Stimulated activated CD4-positive, alpha-beta T cell treated with anti-CD3 and anti-CD28 coated beads, Interleukin-2, amount 100 ng/mL, for 48 hours (primary cell): Measurements from ENCODE around the gene FAXDC2.
"Not testable (repeated sequence)": the region's sequence is repeated elsewhere in the genome, so short reads cannot be mapped to it uniquely, and the experiment has no call there.

Source experiments
- DNase-seq, 2 donors: peaks; one replicate each; pipeline ENCODE4 v3.0.0-alpha.2; 2020

Gene FAXDC2

DNA sequence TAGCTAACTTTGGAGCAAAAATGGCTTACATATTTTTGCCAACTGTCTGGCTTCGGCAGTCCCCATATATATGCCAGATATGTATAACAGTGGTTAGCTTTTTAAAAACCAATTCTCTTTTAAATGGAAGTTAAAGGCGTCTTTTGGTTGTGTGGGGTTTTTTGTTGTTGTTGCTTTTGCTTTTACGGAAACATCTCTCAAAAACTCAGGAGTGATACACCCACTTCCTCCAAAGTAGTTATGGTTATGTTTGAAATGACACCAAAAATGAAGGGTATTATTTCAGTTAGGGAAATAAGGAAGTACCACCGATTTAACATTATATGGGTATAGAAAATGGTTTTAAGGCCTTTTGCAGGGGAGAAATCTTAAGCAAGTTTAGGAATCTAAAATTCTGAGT, 10.4 kb upstream of the FAXDC2 start:
- no peak for DNase-seq

DNA sequence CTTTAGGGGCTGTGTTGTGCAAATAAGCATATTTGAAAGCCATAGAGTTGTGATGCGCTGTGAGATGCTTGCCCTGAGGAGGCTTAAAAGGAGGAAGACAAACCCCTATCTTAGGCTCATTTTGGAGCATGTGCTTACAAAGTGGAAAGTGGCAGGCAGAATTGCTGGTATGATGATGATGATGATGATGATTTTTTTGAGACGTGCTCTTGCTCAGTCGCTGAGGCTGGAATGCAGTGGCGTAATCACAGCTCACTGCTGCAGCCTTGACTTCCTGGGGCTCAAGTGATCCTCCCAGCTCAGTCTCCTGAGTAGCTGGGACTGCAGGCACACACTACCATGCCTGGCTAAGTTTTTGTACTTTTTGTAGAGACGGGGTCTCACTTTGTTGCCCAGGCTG, 9.7 kb upstream of the FAXDC2 start:
- no peak for DNase-seq

DNA sequence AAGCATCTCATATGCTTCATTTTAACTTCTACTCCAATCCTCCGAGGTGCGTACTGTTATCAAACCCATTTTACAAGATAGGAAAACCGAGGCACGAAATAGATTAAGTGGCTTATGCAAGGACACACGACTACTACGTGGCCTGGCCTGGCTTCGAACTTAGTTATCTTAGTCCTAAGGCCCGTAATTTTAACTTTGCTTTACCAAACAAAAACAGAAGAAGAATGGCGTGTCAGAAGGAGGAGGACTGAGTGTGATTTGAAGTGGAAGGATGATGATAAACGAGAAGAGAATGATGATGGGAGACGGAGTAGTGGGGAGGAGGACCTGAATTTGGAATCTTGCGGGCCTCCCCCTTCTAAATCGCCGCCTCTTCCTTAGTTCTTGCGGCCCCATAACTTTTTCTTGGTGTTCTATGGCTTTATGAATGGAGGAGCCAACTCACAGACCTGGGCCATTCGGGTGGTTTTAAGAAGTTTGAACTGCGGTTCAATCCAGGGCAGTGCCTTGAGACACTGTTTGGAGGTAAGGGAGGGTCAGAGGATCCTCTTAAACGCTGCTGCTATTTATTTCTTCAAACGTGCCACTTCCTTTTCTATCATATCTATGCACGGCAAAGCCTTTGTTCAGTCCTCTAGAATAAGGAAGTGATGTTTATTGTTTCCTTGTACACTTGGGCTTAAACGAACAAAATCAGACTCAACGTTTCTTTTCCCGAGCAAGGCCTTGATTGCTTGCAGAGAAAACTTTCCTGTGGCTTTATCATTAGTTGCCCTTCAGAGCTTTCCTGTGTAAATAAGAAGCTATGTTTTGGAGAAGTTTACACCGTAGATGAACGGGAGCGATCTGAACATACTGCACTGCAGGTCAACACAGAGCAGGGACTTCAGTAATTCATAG, 8.8 kb upstream of the FAXDC2 start:
- no peak for DNase-seq

DNA sequence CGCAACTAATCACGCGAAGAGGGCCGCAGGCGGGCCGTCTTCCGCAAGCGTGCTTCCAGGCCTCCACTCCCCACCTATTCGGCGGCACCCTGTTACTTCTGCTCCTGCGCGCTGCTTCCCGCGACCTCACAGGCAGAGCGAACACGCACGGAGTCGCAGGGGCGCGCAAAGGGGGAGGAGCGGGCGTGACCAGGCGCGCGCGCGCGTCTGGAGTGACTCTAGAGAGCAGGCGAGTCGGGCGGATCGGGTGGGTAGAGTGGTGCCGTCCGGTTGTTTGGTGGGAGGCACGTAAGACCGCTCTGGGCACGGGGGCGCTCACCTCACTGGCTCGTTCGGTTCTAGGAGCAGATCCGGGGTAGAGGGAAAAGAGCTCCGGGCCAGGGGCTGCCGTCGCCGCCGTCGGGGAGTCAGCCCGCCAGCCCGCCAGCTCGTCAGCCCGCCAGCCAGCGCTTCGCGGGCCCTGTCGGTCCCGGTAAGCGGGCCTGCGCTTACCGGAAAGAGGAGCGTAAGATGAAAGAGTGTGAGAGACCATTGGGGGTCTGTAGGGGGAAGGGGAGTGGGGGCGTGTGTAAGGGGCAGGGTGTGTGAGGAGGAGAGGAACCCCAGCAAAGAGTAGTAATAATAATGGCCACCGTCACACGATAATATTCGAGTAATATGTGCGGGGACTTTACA, 8.0 kb upstream of the FAXDC2 start, which contains the start of gene CNOT8:
TSS of gene CNOT8 (plus strand) at position 331 of the 675 bp plus-strand sequence. CDS start 4,652 bp downstream, outside the sequence.
- DNase-seq: peak; percentile 95 to 96

DNA sequence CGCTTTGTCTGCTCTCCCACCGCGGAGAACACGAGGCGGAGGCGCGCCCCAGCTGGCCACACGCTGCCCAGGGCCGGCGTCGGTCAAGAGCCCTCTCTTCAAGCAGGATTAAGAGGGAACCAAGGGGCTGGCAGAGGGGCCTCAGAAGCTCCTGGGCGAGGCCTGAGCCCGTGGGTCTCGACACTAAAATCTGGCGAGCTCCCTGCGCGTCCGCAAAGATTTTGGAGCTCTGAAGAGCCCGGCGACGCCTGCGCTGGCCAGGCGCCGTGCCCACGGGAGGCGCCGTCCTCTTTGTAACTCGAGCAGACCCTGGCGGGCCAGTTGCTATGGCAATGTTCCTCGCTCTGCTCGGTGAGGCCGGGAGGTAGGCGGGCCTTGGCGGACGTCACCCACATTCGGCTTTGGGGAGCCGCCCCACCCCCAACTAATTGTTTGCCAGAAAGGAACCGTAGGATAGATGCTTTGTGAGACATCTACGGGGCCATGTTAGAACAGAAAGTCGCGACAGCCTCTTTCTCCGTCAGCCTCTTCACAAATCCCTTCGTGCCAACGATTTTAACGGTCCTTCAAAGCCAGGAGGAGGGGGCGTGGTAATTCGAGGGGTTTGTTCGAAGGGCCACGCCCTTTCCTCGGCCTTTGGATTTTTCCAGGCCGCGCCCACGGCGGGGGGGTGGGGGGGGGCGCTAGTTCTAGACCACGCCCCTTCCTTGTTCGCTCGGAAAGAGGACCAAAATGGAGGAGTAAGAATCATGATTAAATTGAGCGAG, 7.3 kb upstream of the FAXDC2 start:
- peak; percentile 68 to 73 for DNase-seq

DNA sequence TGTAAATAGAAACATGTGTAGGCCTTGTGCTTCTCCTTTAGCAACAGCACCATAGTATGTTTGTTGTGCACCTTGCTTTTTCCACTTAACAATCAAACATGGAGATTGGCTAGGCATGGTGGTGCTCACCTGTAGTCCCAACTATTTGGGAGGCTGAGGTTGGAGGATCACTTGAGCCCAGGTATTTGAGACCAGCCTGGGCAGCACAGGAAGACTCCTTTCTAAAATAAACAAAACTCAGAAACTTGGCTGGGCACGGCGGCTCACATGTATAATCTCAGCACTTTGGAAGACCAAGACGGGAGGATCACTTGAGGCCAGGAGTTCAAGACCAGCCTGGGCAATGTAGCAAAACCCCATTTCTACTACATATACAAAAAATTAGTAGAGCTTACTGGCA, 948 bp upstream of the FAXDC2 start:
- DNase-seq: no peak

DNA sequence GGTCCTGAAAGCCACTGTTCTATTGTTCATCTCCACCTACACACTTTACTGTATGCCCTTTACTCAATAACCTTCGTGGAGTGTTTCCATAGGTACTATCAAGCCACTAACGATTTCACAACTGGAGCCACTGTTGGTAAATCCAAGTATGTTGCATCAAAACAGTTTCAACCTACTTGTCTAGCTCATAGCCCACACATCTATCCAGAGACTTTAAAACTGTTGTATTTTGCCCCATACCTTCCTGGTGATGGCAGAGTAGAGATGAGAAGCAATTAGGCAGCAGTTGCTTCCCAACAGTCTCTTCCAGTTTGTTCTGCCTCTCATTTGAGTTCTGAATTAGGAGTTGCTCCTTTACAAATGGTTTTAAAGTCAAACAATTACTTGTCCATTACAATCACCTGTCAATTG, 607 bp downstream of the FAXDC2 start:
- no peak for DNase-seq

DNA sequence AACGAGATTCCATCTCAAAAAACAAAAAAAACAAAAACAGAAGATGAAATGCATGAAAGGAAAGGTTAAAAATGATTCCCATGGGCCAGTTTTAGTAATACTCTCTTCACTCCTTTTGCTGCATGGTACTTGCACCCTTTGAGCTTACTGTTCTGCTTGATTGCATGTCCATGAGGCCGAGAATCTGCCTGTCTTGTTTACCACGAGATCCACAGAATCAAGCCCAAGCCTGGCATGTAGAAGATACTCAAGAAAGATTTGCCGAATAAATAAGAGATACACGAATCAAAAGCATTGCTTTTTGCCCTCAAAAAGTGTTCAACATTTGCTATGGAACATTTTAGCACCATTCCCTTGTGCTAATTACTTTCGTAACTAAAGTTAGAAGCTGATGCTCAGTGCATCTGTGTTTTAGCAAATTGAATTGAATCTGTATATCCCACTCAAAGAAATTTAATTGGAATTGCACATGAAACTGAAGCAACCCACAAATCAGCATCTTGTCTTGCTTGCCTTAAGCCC, 1.1 kb downstream of the FAXDC2 start:
- DNase-seq: no peak

DNA sequence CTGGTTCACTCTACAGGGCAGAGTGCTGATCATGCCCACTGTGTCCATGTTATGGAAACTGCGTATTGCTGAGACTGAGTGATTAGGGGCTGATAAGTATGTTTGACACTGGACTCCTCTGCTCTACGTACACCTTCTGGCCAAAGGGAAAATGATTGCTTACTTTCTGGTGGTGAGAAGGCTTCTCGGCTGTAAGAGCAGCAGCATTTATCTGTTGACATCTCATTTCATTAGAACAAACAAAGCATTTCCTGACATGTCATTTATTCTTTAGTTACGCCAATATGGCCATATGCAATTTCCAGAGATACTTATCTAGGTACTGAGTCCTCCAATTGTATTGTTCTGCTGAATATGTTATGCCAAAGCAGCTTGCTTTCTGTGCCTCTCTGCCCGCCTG, 5.6 kb downstream of the FAXDC2 start:
- DNase-seq: no peak

DNA sequence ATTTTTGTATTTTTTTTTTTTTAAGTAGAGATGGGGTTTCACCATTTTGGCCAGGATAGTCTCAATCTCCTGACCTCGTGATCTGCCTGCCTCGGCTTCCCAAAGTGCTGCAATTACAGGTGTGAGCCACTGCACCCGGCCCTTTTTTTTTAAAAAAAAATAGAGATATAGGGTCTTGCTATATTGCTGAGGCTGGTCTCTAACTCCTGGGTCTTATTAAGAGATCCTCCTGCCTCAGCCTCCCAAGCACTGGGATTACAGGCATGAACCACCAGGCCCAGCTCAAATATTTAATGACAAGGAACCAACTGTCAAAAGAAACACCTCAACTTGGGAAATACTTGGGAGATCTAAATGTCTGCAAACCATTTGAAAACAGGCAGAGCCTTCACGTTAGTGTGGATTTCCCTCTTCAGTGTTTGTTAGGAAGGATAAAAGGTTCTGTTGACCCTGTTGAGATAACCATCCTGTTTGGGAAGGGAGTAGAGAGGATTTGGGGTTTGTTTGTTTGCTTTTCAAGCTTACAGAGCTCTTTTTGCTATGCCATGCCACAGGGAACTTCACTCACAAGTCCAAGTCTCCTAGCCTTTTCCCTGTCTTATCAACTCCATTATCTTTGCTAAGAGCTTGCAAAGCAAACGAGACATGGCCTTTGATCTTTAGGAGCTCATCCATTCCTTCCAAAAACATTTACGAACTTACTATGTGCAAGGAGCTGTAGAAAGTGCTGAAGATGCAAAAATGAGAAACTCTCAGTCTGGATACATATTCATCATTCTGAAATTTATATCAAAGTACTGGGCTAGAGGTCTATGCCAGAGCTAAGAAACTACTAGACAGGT, 7.5 kb downstream of the FAXDC2 start:
- no peak for DNase-seq

DNA sequence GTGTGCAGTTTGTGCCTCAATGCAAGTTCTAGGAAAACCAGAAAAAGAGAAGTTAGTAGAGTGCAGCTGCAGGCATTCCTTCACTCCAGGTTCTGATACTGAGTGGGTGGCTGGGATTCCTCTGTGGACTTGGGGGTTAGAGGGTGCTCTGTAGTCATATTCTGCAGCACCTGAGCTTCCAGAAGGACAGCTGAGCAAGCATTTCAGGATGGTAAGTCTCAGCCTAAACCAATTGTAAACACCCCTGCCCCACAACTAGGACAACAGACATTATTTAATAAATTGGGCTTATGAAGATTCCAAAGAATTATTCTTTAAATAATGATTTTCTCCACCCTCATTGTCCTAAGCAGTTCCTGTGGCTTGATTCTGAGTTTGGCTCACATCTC, 9.1 kb downstream of the FAXDC2 start:
- DNase-seq: no peak

DNA sequence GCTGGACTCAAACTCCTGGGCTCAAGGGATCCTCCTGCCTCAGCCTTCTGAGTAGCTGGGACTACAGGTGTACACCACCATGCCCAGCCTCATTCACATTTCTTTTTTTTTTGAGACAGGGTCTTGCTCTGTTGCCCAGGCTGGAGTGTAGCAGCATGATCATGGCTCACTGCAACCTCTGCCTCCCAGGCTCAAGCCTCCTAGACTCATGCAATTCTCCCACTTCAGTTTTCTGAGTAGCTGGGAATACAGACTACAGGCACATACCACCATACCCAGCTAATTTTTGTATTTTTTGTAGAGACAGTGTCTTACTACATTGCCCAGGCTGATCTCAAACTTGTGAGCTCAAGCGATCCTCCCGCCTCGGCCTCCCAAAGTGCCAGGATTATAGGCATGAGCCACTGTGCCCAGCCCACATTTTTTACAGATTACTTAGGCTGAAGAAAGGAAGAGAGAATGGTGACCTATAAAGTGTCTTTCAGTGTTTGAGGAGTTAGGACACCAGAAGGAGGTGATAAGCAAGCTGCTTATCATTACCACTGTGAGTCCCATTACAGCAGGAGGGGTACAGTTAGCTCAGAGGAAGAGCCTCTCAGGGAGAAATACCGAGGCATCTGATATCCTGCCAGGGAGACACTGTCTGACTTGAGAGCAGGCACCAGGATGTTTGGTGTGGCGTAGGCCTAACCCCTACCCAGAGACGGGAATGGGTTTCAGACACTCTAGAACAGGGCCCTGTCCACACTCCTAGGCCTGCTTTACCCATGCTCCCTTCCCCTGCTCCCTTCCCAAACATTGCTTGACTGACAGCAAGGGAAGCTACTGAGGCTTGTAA, 9.7 kb downstream of the FAXDC2 start:
- no peak for DNase-seq

DNA sequence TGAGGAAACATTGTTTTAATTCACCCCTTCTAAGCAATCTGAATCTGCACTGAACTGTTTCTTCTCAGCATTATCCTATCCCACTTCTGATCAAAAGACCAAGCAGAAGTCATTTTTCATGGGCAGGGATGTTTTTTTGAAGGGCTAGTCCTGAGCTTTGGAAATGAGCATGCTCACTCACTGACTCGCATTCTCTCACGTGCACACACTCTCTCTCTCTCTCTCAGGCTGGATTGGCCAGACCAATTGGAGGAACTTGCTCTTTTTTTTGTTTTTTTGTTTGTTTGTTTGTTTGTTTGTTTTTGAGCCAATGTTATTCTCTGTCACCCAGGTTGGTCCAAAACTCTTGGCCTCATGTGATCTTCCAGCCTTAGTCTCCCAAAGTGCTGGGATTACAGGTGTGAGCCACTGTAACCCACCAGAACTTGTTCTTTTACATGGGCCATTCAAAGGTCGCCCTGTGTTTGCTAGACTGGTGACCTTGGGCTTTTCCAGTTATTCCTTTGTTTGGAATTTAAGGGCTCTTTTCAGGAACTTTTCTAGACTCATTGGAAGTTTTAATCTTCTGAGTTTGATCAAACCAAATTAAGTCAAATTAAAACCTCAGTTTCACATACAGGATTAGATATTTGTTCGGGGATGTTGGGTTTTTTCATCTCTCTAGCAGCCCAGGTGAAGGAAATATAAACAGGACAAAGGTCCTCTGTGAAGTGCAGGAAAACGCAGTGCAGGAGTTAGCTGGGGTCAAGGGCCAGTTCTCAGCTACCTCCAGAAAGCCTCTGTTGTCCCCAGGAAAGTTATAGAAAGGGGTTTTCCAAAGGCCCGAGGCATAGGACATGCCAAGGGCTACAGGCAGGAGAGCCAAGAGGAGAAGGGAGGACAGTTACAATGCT, 13.1 kb downstream of the FAXDC2 start:
- no peak for DNase-seq

DNA sequence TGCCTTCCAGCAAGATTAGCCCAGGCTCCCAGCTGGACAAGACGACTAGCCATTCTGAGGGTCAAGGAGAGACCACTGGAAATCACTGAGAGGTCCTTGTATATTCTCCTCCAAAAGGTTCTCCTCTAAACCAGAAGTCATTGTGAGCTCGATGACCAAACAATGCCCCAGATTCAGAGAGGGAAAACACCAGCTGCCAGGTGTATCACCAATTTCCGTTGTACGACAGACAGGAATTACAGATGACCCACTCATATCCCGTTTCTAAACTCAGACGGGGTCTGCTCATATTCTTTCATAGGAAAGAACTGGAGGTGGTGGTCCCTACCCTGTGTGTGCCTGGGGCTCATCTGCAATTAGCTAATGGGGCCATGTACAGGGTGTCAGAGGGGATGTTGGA, 14.2 kb downstream of the FAXDC2 start:
- DNase-seq: no peak

DNA sequence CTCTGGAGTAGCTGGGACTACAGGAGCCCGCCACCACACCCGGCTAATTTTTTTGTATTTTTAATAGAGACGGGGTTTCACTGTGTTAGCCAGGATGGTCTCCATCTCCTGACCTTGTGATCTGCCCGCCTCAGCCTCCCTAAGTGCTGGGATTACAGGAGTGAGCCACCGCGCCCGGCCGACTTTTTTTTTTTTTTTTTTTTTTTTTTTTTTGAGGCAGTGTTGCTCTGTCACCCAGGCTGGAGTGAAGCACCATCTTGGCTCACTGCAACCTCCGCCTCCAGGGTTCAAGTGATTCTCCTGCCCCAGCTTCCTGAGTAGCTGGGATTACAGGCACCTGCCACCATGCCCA, 14.7 kb downstream of the FAXDC2 start:
- DNase-seq: not testable (repeated sequence)

DNA sequence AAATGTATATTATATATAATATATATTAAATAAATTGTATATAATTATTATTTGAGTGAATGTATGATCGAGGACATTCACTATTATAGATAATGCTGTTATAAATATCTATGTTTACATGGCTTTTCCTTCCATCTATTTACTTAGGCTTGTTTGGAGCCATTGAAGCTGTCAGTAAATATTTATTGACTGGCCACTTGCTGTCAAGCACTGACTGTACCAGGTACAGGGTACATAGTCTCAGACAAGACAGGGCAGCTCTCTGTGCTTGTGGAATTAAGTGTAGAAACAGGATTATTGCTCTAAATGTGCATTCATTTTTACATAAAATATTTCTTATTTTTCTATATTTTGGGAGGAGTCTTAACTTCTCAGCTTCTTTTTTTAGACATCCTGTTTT, 16.4 kb downstream of the FAXDC2 start:
- no peak for DNase-seq

DNA sequence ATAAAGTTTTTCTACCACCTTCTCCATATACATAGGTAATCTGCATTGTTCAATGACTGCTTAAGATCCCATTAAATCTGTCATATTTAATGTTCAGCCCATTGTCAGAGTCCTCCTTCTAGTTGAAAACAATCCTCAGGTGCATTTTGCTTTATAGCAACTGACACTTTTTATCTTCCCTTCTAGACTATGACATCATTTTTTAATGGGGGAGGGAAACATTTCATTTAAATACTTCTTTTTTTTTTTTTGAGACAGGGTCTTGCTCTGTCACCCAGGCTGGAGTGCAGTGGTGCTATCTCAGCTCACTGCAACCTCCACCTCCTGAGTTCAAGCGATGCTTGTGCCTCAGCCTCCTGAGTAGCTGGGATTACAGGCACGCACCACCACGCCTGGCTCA, 17.6 kb downstream of the FAXDC2 start:
- not testable (repeated sequence) for DNase-seq

DNA sequence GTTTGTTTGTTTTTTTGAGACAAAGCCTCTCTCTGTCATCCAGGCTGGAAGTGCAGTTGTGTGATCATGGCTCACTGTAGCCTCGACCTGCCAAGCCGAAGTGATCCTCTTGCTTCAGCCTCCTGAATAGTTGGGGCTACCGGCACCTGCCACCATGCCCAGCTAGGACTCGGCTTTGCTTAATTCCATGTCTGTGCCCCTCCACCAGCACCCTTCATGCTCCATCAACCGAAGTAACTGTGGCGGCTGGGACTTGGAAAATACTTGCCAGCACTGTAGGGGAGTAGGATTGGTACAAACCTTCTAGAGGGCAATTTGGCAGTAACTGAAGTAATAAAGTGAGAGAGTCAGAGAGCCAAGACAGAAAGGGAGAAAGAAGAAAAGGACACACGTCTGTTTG, 19.0 kb downstream of the FAXDC2 start:
- no peak for DNase-seq

DNA sequence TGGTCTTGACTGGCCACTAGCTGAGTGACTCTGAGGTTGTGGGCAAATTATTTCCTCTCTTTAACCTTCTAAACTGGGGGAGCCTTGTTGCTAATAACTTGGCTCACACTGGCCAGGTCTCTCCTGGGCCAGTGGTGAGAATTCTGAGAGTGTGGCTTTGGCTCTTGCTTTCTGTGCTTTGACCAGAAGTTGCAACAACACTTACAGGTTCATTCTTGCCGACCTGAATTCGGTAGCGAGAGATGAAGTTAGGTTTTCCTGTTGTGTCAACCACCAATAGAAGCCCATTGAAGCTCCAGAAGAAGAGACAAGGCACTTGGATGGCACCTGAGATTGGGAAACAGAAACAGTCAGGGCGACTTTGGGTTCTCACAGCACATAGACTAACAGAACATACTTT, 19.8 kb downstream of the FAXDC2 start:
- no peak for DNase-seq

DNA sequence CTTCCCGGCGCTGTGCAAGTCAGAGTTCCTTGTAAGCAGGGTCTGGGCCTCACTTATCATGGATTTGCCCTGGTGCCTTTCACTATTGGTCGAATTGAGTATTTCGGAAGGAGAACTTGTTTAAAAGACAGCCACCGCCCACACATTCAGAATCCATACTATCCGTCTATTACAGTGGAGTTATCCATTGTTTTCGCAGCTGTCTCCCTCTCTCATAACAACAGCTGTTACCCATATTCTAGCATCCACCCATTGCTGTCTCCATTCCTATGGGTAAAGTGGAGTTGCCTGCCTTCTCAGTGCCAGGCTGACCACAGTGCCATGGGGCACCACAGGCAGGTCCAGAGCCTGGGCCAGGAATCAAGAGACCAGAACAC, 20.2 kb downstream of the FAXDC2 start:
- no peak for DNase-seq
